ENCODE results near the gene OR11G2. TPM values are rescaled to one million over a fixed set of nuclear protein-coding genes. Genes with fewer than 3 reads are reported as not detected.
"Not testable (repeated sequence)": the region's sequence is repeated elsewhere in the genome, so short reads cannot be mapped to it uniquely, and the experiment has no call there.

The OR11G2 gene
- total RNA-seq, 5 donors from 2014 or later (not counting 1 experiment from before 2014, with no cell fraction given) = not detected

DNA sequence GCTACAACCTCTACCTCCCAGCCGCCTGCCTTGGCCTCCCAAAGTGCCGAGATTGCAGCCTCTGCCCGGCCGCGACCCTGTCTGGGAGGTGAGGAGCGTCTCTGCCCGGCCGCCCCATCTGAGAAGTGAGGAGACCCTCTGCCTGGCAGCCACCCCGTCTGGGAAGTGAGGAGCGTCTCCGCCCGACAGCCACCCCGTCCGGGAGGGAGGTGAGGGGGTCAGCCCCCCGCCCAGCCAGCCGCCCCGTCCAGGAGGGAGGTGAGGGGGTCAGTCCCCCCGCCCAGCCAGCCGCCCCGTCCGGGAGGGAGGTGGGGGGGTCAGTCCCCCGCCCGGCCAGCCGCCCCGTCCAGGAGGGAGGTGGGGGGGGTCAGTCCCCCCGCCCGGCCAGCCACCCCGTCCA, 21.7 kb downstream of the OR11G2 start:
- POLR2A ChIA-PET; H3K27me3 Mint-ChIP-seq; H3K27ac Mint-ChIP-seq; H3K36me3 ChIP-seq (ENCODE audit: control insufficient read depth in 2 of 2, extremely low read depth in 1 of 2, insufficient read depth in 1 of 2, low read length in 1 of 2); H3K4me3 ChIP-seq (ENCODE audit: control insufficient read depth in 1 of 2, extremely low read depth in 1 of 2, low read length in 1 of 2); H3K9me3 Mint-ChIP-seq; DNase-seq; H3K9me3 ChIP-seq; H3K4me1 Mint-ChIP-seq; ATAC-seq (replicated peaks in 1 of 4); H3K36me3 Mint-ChIP-seq; H3K4me1 ChIP-seq (ENCODE audit: control insufficient read depth in 1 of 2, extremely low read depth in 1 of 2, insufficient read depth in 2 of 2, low read length in 2 of 2); H3K27ac ChIP-seq (ENCODE audit: low read length); H3K4me3 Mint-ChIP-seq; H3K27me3 ChIP-seq (replicated peaks in 1 of 2; ENCODE audit: control insufficient read depth in 2 of 2, extremely low read depth in 1 of 2, insufficient read depth in 2 of 2, low read length in 1 of 2); CTCF ChIA-PET: not testable (repeated sequence)
- WGBS (ENCODE audit: insufficient coverage) = 100% methylated on average over 3 of the region's 28 CpGs

DNA sequence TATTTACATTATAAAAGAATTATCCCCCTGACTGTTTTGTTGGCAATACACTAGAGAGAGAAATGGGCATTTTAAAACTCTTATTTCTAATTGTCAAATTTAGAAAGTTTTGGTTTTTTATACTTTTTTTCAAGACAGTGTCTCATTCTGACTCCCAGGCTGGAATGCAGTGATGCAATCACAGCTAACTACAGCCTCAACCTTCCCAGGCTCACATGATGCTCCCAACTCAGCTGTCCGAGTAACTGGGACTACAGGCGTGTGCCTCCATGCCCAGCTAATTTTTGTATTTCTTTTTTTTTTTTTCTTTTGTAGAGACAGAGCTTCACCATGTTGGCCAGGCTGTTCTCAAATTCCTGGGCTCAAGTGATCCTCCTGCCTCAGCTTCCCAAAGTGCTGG, 24.5 kb downstream of the OR11G2 start:
- ChIA-PET CTCF (no interaction called here), POLR2A (no interaction called here)
- Histone ChIP-seq H3K27ac (ENCODE audit: low read length) (no peak overlapping the region), H3K9me3 (no peaks in the 10 kb centered on the region), H3K27me3 (replicated peaks in 1 of 2; ENCODE audit: control insufficient read depth in 2 of 2, extremely low read depth in 1 of 2, insufficient read depth in 2 of 2, low read length in 1 of 2) (no peaks in the 10 kb centered on the region), H3K4me1 (ENCODE audit: control insufficient read depth in 1 of 2, extremely low read depth in 1 of 2, insufficient read depth in 2 of 2, low read length in 2 of 2) (no peaks in the 10 kb centered on the region), H3K4me3 (ENCODE audit: control insufficient read depth in 1 of 2, extremely low read depth in 1 of 2, low read length in 1 of 2) (no peak overlapping the region), H3K36me3 (ENCODE audit: control insufficient read depth in 2 of 2, extremely low read depth in 1 of 2, insufficient read depth in 1 of 2, low read length in 1 of 2) (no peaks in the 10 kb centered on the region)
- ATAC-seq (replicated peaks in 1 of 4) = no peak
- no peak for DNase-seq
- WGBS (ENCODE audit: insufficient coverage) = 60% methylated on average over 1 of the region's 2 CpGs
- H3K4me1 Mint-ChIP-seq = no peaks in the 10 kb centered on the region
- no peak overlapping the region for H3K27ac Mint-ChIP-seq
- H3K9me3 Mint-ChIP-seq = no peaks in the 10 kb centered on the region
- H3K36me3 Mint-ChIP-seq = no peaks in the 10 kb centered on the region
- H3K4me3 Mint-ChIP-seq = no peak overlapping the region
- peaks cover 0 to 11% of the 10 kb centered on the region in 2 donors for H3K27me3 Mint-ChIP-seq

DNA sequence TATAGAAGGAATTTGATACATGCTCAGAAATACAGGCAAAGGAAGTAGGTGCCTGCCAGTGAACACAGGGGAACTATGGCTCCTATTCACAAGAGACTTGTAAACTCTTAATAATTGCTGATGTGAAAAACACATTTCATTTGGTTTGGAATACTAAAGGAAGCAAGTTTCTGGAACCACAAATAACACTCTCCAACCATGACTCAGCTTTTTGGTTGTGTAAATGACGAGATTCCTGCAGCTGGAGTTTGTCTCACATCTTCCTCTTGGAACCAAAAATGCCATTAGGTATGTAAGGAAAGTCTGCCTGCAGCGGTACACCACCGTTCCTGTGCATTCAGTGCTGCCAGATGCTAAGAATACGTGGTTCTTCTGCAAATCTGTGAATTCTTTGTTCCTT, 28.3 kb downstream of the OR11G2 start:
- Mint-ChIP-seq H3K27ac (no peak overlapping the region), H3K9me3 (no peaks in the 10 kb centered on the region), H3K4me1 (no peaks in the 10 kb centered on the region), H3K27me3 (peaks cover 8 to 17% of the 10 kb centered on the region in 2 donors), H3K36me3 (no peaks in the 10 kb centered on the region), H3K4me3 (no peak overlapping the region)
- no peak overlapping the region for H3K4me3 ChIP-seq (ENCODE audit: control insufficient read depth in 1 of 2, extremely low read depth in 1 of 2, low read length in 1 of 2)
- no peaks in the 10 kb centered on the region for H3K9me3 ChIP-seq
- CTCF ChIA-PET = no interaction called here
- ATAC-seq (replicated peaks in 1 of 4) (no peak), DNase-seq (no peak)
- POLR2A ChIA-PET = no interaction called here
- no peak overlapping the region for H3K27ac ChIP-seq (ENCODE audit: low read length)
- H3K27me3 ChIP-seq (replicated peaks in 1 of 2; ENCODE audit: control insufficient read depth in 2 of 2, extremely low read depth in 1 of 2, insufficient read depth in 2 of 2, low read length in 1 of 2) = no peaks in the 10 kb centered on the region
- no peaks in the 10 kb centered on the region for H3K36me3 ChIP-seq (ENCODE audit: control insufficient read depth in 2 of 2, extremely low read depth in 1 of 2, insufficient read depth in 1 of 2, low read length in 1 of 2)
- H3K4me1 ChIP-seq (ENCODE audit: control insufficient read depth in 1 of 2, extremely low read depth in 1 of 2, insufficient read depth in 2 of 2, low read length in 2 of 2) = no peaks in the 10 kb centered on the region
- 80% methylated on average over 1 of the region's 4 CpGs for WGBS (ENCODE audit: insufficient coverage)

DNA sequence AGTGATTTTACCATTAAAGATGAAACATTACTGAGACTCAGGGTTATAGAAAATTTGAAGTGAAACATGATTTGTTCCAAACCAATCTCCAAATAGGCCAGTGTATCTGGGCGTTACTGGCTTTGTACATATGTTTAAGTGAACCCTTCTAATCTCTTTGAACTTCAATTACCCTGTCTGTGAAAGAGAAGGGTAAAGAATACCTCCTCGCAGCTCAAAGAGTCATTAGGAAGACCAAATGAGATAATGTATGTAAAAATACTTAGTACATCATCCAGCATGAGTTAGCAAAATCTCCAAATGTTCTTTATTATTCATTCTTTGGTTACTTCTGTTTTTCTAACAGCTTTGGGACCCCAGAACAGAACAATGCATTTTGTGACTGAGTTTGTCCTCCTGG, 32.7 kb downstream of the OR11G2 start, which contains the start of gene OR11H6:
Gene OR11H6, plus strand, starts transcription at position 301 of the 400 bp plus-strand sequence. Its CDS starts 0 bp downstream, at position 301.
- H3K27ac ChIP-seq (ENCODE audit: low read length) = no peak within 1 kb of the TSS
- no peaks in the 10 kb centered on the region for H3K36me3 ChIP-seq (ENCODE audit: control insufficient read depth in 2 of 2, extremely low read depth in 1 of 2, insufficient read depth in 1 of 2, low read length in 1 of 2)
- no peaks in the 10 kb centered on the region for H3K4me1 Mint-ChIP-seq
- WGBS (ENCODE audit: insufficient coverage) = no CpG with 5 or more reads among the region's 2 CpGs
- H3K4me1 ChIP-seq (ENCODE audit: control insufficient read depth in 1 of 2, extremely low read depth in 1 of 2, insufficient read depth in 2 of 2, low read length in 2 of 2) = no peaks in the 10 kb centered on the region
- no peak within 1 kb of the TSS for H3K27ac Mint-ChIP-seq
- no peak within 1 kb of the TSS for H3K4me3 ChIP-seq (ENCODE audit: control insufficient read depth in 1 of 2, extremely low read depth in 1 of 2, low read length in 1 of 2)
- H3K27me3 Mint-ChIP-seq = peaks cover 15% of the 10 kb centered on the region in 2 donors
- H3K27me3 ChIP-seq (replicated peaks in 1 of 2; ENCODE audit: control insufficient read depth in 2 of 2, extremely low read depth in 1 of 2, insufficient read depth in 2 of 2, low read length in 1 of 2) = no peaks in the 10 kb centered on the region
- ChIA-PET POLR2A (no interaction called here), CTCF (no interaction called here)
- H3K4me3 Mint-ChIP-seq = no peak within 1 kb of the TSS
- H3K36me3 Mint-ChIP-seq = no peaks in the 10 kb centered on the region
- DNase-seq = no peak
- no peaks in the 10 kb centered on the region for H3K9me3 ChIP-seq
- H3K9me3 Mint-ChIP-seq = peaks cover 0 to 5% (median 0%) of the 10 kb centered on the region in 3 donors
- ATAC-seq (replicated peaks in 1 of 4) = no peak

DNA sequence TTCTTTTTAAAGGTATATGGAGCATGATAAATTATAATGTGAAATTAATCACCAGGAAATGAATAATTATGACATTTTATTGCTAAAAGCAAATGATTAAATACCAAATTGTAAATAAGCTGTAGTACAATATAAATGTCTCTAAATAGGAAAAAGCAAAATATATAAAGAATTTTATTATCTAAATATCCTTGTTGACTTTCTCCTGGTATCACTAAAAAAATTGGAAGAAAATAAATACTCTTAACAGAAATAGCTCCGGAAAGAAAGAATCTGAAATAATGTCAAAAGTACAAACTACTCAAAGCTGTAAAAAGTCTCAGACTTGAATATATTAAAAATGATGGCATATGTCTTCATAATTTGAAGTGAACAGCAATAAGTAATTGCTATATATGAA, 38.0 kb downstream of the OR11G2 start, which contains the start of gene OR11H7:
Gene OR11H7, plus strand, starts transcription at position 301 of the 400 bp plus-strand sequence.
- no peak within 1 kb of the TSS for H3K27ac ChIP-seq (ENCODE audit: low read length)
- no peaks in the 10 kb centered on the region for H3K4me1 ChIP-seq (ENCODE audit: control insufficient read depth in 1 of 2, extremely low read depth in 1 of 2, insufficient read depth in 2 of 2, low read length in 2 of 2)
- WGBS (ENCODE audit: insufficient coverage) = no CpG with 5 or more reads among the region's 1 CpG
- ATAC-seq (replicated peaks in 1 of 4) (no peak), DNase-seq (no peak)
- no peak within 1 kb of the TSS for H3K4me3 Mint-ChIP-seq
- peaks cover 10 to 11% of the 10 kb centered on the region in 2 donors for H3K27me3 Mint-ChIP-seq
- peaks cover 13 to 21% (median 13%) of the 10 kb centered on the region in 3 donors for H3K9me3 Mint-ChIP-seq
- POLR2A ChIA-PET = no interaction called here
- no peaks in the 10 kb centered on the region for H3K4me1 Mint-ChIP-seq
- no peak within 1 kb of the TSS for H3K27ac Mint-ChIP-seq
- no peaks in the 10 kb centered on the region for H3K27me3 ChIP-seq (replicated peaks in 1 of 2; ENCODE audit: control insufficient read depth in 2 of 2, extremely low read depth in 1 of 2, insufficient read depth in 2 of 2, low read length in 1 of 2)
- H3K36me3 Mint-ChIP-seq = no peaks in the 10 kb centered on the region
- H3K9me3 ChIP-seq = no peaks in the 10 kb centered on the region
- H3K36me3 ChIP-seq (ENCODE audit: control insufficient read depth in 2 of 2, extremely low read depth in 1 of 2, insufficient read depth in 1 of 2, low read length in 1 of 2) = no peaks in the 10 kb centered on the region
- CTCF ChIA-PET = no interaction called here
- no peak within 1 kb of the TSS for H3K4me3 ChIP-seq (ENCODE audit: control insufficient read depth in 1 of 2, extremely low read depth in 1 of 2, low read length in 1 of 2)

DNA sequence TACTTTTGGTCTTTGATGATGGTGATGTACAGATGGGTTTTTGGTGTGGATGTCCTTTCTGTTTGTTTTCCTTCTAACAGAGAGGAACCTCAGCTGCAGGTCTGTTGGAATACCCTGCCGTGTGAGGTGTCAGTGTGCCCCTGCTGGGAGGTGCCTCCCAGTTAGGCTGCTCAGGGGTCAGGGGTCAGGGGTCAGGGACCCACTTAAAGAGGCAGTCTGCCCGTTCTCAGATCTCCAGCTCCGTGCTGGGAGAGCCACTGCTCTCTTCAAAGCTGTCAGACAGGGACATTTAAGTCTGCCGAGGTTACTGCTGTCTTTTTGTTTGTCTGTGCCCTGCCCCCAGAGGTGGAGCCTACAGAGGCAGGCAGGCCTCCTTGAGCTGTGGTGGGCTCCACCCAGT, 44.7 kb downstream of the OR11G2 start:
- H3K4me3 Mint-ChIP-seq; CTCF ChIA-PET; H3K27me3 ChIP-seq (replicated peaks in 1 of 2; ENCODE audit: control insufficient read depth in 2 of 2, extremely low read depth in 1 of 2, insufficient read depth in 2 of 2, low read length in 1 of 2); ATAC-seq (replicated peaks in 1 of 4); H3K4me3 ChIP-seq (ENCODE audit: control insufficient read depth in 1 of 2, extremely low read depth in 1 of 2, low read length in 1 of 2); H3K4me1 Mint-ChIP-seq; POLR2A ChIA-PET; H3K27me3 Mint-ChIP-seq; DNase-seq; H3K27ac ChIP-seq (ENCODE audit: low read length); H3K27ac Mint-ChIP-seq; H3K36me3 ChIP-seq (ENCODE audit: control insufficient read depth in 2 of 2, extremely low read depth in 1 of 2, insufficient read depth in 1 of 2, low read length in 1 of 2); H3K4me1 ChIP-seq (ENCODE audit: control insufficient read depth in 1 of 2, extremely low read depth in 1 of 2, insufficient read depth in 2 of 2, low read length in 2 of 2); H3K9me3 ChIP-seq; H3K36me3 Mint-ChIP-seq; H3K9me3 Mint-ChIP-seq: not testable (repeated sequence)
- 95% methylated on average over 3 of the region's 4 CpGs for WGBS (ENCODE audit: insufficient coverage)

DNA sequence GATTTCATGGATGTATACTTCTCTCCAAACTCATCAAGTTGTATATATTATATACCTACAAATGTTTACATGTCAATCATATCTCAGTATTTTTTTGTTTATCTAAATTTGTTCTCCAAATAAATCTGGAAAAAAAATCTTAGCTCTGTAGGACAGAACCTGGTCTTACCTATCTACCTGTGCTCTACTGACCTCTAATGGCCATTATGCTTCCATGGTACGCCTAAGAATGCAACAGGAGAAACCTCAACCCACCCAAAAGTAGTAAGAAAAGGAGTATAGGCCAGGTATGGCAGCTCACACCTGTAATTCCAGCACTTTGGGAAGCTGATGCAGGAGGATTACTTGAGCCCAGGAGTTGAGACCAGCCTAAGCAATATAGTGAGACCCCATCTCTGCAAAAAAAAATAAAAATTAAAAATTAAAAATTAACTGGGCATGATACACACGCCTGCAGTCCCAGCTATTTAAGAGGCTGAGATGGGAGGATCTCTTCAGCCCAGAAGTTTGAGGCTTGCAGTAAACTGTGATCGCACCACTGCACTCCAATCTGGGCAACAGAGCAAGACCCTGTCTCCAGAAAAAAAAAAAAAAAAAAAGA, 57.0 kb downstream of the OR11G2 start:
- H3K4me3 Mint-ChIP-seq = no peak overlapping the region
- H3K27ac ChIP-seq (ENCODE audit: low read length) = no peak overlapping the region
- peaks cover 0 to 2% of the 10 kb centered on the region in 2 experiments for H3K27me3 ChIP-seq (replicated peaks in 1 of 2; ENCODE audit: control insufficient read depth in 2 of 2, extremely low read depth in 1 of 2, insufficient read depth in 2 of 2, low read length in 1 of 2)
- WGBS (ENCODE audit: insufficient coverage) = no CpG with 5 or more reads among the region's 3 CpGs
- no peaks in the 10 kb centered on the region for H3K36me3 ChIP-seq (ENCODE audit: control insufficient read depth in 2 of 2, extremely low read depth in 1 of 2, insufficient read depth in 1 of 2, low read length in 1 of 2)
- H3K4me1 ChIP-seq (ENCODE audit: control insufficient read depth in 1 of 2, extremely low read depth in 1 of 2, insufficient read depth in 2 of 2, low read length in 2 of 2) = no peaks in the 10 kb centered on the region
- no peak for ATAC-seq (replicated peaks in 1 of 4)
- ChIA-PET CTCF (no interaction called here), POLR2A (no interaction called here)
- peaks cover 6 to 11% (median 10%) of the 10 kb centered on the region in 3 donors for H3K9me3 Mint-ChIP-seq
- no peaks in the 10 kb centered on the region for H3K4me1 Mint-ChIP-seq
- peaks cover 3% of the 10 kb centered on the region for H3K9me3 ChIP-seq
- no peaks in the 10 kb centered on the region for H3K27me3 Mint-ChIP-seq
- peaks cover 7% of the 10 kb centered on the region for H3K36me3 Mint-ChIP-seq
- H3K27ac Mint-ChIP-seq = no peak overlapping the region
- no peak overlapping the region for H3K4me3 ChIP-seq (ENCODE audit: control insufficient read depth in 1 of 2, extremely low read depth in 1 of 2, low read length in 1 of 2)
- DNase-seq = peak in 1 of 35 experiments; percentile 12

All from T-cell (primary cell).